Astrocyte (in vitro differentiated cells and primary cell): Measurements from ENCODE around the gene CGB3.

ENCODE experiments used
- CTCF ChIP-seq: IDR thresholded peaks from 2 replicates; pipeline ENCODE4 v1.5.1; 2011; ENCODE audit warnings: low read depth, mild to moderate bottlenecking, inconsistent platforms, low read length, moderate library complexity; ENCODE audit not compliant: insufficient read depth
- EZH2 ChIP-seq: IDR thresholded peaks from 2 replicates; pipeline ENCODE4 v1.6.1; 2012; ENCODE audit warnings: mild to moderate bottlenecking, low read length, inconsistent platforms; ENCODE audit not compliant: insufficient read depth

GRCh38 chr19:48992581-48993174, 31.5 kb downstream of the CGB3 start:
- no peak for TF ChIP-seq CTCF
- TF ChIP-seq EZH2, result no peak
